Stimulated activated CD4-positive, alpha-beta T cell treated with anti-CD3 and anti-CD28 coated beads, Interleukin-1b, Interleukin-23, amount 100 ng/mL, for 4 hours (primary cell): Measurements from ENCODE around the gene SGK2.
"Not testable (repeated sequence)": the region's sequence is repeated elsewhere in the genome, so short reads cannot be mapped to it uniquely, and the experiment has no call there.

Experiments used
- DNase-seq, 2 donors: peaks; one replicate each; pipeline ENCODE4 v3.0.0-alpha.2; 2020; ENCODE audit warnings: low read depth in 2 of 2

Gene SGK2

GRCh38 chr20:43563991-43564390, 5.2 kb downstream of the SGK2 start:
- DNase-seq: no peak

- no peak for DNase-seq
Observed at GRCh38 chr20:43564455-43564854, 5.6 kb downstream of the SGK2 start.

- DNase-seq: no peak
Observed at GRCh38 chr20:43564993-43565757, 6.3 kb downstream of the SGK2 start.

GRCh38 chr20:43565758-43566104, 6.9 kb downstream of the SGK2 start:
- no peak for DNase-seq

- DNase-seq: no peak
Observed at GRCh38 chr20:43567477-43567876, 8.7 kb downstream of the SGK2 start.

GRCh38 chr20:43568706-43569105, 9.9 kb downstream of the SGK2 start:
- no peak for DNase-seq

- DNase-seq: no peak
Observed at GRCh38 chr20:43569282-43569681, 10.5 kb downstream of the SGK2 start.

- no peak for DNase-seq
Observed at GRCh38 chr20:43570496-43570895, 11.7 kb downstream of the SGK2 start.

GRCh38 chr20:43571310-43571709, 12.5 kb downstream of the SGK2 start:
- no peak for DNase-seq

GRCh38 chr20:43571771-43572170, 12.9 kb downstream of the SGK2 start:
- DNase-seq: no peak

- DNase-seq: no peak
Observed at GRCh38 chr20:43572891-43573290, 14.1 kb downstream of the SGK2 start.

GRCh38 chr20:43576108-43576507, 17.3 kb downstream of the SGK2 start:
- DNase-seq: no peak

GRCh38 chr20:43579861-43580793, 21.3 kb downstream of the SGK2 start:
- DNase-seq: no peak

GRCh38 chr20:43583133-43583864, 24.5 kb downstream of the SGK2 start:
- no peak for DNase-seq

GRCh38 chr20:43583982-43584432, 25.2 kb downstream of the SGK2 start:
- DNase-seq: no peak

GRCh38 chr20:43584448-43585136, 25.8 kb downstream of the SGK2 start:
- DNase-seq: no peak

GRCh38 chr20:43586641-43587040, 27.8 kb downstream of the SGK2 start:
- DNase-seq: no peak

- not testable (repeated sequence) for DNase-seq
Observed at GRCh38 chr20:43588526-43588925, 29.7 kb downstream of the SGK2 start.

GRCh38 chr20:43590036-43590391, 31.2 kb downstream of the SGK2 start:
- DNase-seq: no peak

GRCh38 chr20:43590392-43591303, 31.8 kb downstream of the SGK2 start, which contains the start of gene IFT52:
TSS of gene IFT52 (plus strand) at chr20:43590937. CDS start at chr20:43594699, 3,762 bp downstream.
- DNase-seq: peak; percentile 73 to 79
